Natural killer cell (primary cell): ENCODE data around the gene NECTIN2. TPM values are rescaled to one million over a fixed set of nuclear protein-coding genes. Genes with fewer than 3 reads are reported as not detected.

Source experiments
- ATAC-seq, 3 donors: fragments of 150-1000 bp in 2 of 3; fragments of 200-7000 bp in 1 of 3; cut with Tn5 transposase; 1 replicate in 1 of 3; 2 replicates in 2 of 3; pipeline ENCODE4 v1.10.0; 2021; ENCODE audit warnings: mild to moderate bottlenecking in 2 of 3, moderate library complexity in 2 of 3
- DNase-seq, 2 donors: peaks; one replicate each; pipeline versions ENCODE4 v3.0.0 to v3.0.0-alpha.2; 2013 to 2021; ENCODE audit warnings: mixed read lengths in 1 of 2
- H3K27ac ChIP-seq: one replicate; pipeline ENCODE4 v1.5.1; 2013; ENCODE audit warnings: mild to moderate bottlenecking, low read length
- H3K27me3 ChIP-seq: one replicate; pipeline ENCODE4 v1.6.1; 2013; ENCODE audit warnings: low read length; ENCODE audit not compliant: control insufficient read depth, insufficient read depth
- H3K36me3 ChIP-seq: one replicate; pipeline ENCODE4 v1.6.1; 2013; ENCODE audit warnings: low read length; ENCODE audit not compliant: control insufficient read depth, insufficient read depth
- H3K4me1 ChIP-seq: one replicate; pipeline ENCODE4 v1.6.1; 2013; ENCODE audit warnings: low read length; ENCODE audit not compliant: control insufficient read depth, insufficient read depth
- H3K4me3 ChIP-seq: one replicate; pipeline ENCODE4 v1.5.1; 2013; ENCODE audit warnings: low read length
- H3K9me3 ChIP-seq: one replicate; pipeline ENCODE4 v1.6.1; 2013; ENCODE audit warnings: low read length; ENCODE audit not compliant: control insufficient read depth, insufficient read depth
- H3K27ac Mint-ChIP-seq, 2 donors: one replicate each; pipeline ENCODE4 v1.8.0; 2022; ENCODE audit warnings: mild to moderate bottlenecking in 2 of 2, mixed read lengths in 2 of 2, moderate library complexity in 1 of 2
- H3K27me3 Mint-ChIP-seq, 2 donors: one replicate each; pipeline ENCODE4 v1.8.0; 2022; ENCODE audit warnings: low read depth in 2 of 2, mixed read lengths in 2 of 2
- H3K36me3 Mint-ChIP-seq: one replicate; pipeline ENCODE4 v1.8.0; 2022; ENCODE audit warnings: mixed read lengths
- H3K4me1 Mint-ChIP-seq, 2 donors: one replicate each; pipeline ENCODE4 v1.8.0; 2022; ENCODE audit warnings: mixed read lengths in 2 of 2
- H3K4me3 Mint-ChIP-seq: one replicate; pipeline ENCODE4 v1.8.0; 2022; ENCODE audit warnings: mild to moderate bottlenecking, moderate library complexity, mixed read lengths
- H3K9me3 Mint-ChIP-seq, 2 donors: one replicate each; pipeline ENCODE4 v1.8.0; 2022; ENCODE audit warnings: mixed read lengths in 2 of 2
- WGBS: methylation state at CpG from one replicate; pipeline ENCODE4 v1.1.7; 2013; ENCODE audit warnings: missing lambda C conversion rate; ENCODE audit not compliant: insufficient coverage; 5-methylcytosine and 5-hydroxymethylcytosine counted together
- intact Hi-C: fragments of 100-400 bp; cut with micrococcal nuclease; formaldehyde crosslinking; loops from one replicate; pipeline ENCODE4 v1.14.2; 2022
- total RNA-seq, 4 donors: library from RNA; stranded (reverse); fragments of 120-200 nt in 1 of 4; gene quantifications; one replicate each; pipeline versions ENCODE4 v1.2.3 to v1.2.4, GENCODE V29; 2013 to 2022
- TF ChIP-seq, protein P1 (sequence below): fragments of 200-600 bp; IDR thresholded peaks from one replicate; pipeline ENCODE4 v1.8.0; 2022; ENCODE audit warnings: antibody characterized with exemption

The NECTIN2 gene
- total RNA-seq, 3 donors from 2014 or later (not counting 1 experiment from before 2014, with no cell fraction given), result 1.6 to 10.3 (median 2.7) TPM

DNA sequence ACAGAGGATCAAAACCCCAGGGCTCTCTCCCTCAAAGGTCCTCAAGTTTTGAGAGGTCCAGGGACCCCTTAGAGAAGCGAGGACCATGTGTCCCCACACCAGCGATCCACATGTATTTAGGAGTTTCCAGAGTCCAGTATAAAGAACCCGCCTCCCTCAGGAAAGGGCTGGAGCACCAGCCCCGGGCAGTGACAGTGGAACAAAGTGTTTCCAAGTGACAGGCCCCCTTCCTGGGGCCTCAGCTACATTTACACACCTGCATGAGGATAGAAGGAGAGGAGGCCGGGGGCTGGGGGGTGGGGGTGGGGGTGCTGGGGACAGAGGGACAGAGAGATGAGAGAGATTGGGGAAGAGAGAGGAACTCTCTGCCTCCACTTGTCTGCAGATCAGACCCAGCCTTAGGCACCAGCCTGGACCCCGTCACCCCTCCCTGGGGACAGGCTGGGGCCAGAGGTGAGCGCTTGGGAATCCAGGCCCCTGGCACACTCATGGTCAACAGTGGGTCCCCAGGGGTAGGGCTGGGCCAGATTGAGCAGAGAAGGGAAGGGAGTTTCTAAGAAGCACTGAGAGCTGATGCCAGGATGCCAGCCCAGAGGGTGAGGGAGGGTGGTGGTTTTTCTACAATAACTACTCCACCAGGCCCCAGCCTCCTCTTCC is 36.4 kb upstream of the NECTIN2 start:
- H3K36me3 ChIP-seq, result no peaks in the 10 kb centered on the region
- ATAC-seq, result no peak
- Mint-ChIP-seq H3K9me3 (no peaks in the 10 kb centered on the region), H3K4me1 (peaks cover 0 to 3% of the 10 kb centered on the region in 2 donors), H3K36me3 (no peaks in the 10 kb centered on the region), H3K4me3 (no peak overlapping the region), H3K27me3 (peaks cover 0 to 8% of the 10 kb centered on the region in 2 donors), H3K27ac (no peak overlapping the region)
- H3K27ac ChIP-seq, result no peak overlapping the region
- H3K27me3 ChIP-seq, result peaks cover 8% of the 10 kb centered on the region
- intact Hi-C loops, result loop anchor here (10.0 kb wide), 1 partner anchor 245 kb away; no protein-coding TSS in a partner anchor
- H3K9me3 ChIP-seq, result no peaks in the 10 kb centered on the region
- H3K4me1 ChIP-seq, result peaks cover 11% of the 10 kb centered on the region
- no peak for DNase-seq
- WGBS, result 82% methylated on average over 5 of the region's 7 CpGs
- TF ChIP-seq, protein P1, sequence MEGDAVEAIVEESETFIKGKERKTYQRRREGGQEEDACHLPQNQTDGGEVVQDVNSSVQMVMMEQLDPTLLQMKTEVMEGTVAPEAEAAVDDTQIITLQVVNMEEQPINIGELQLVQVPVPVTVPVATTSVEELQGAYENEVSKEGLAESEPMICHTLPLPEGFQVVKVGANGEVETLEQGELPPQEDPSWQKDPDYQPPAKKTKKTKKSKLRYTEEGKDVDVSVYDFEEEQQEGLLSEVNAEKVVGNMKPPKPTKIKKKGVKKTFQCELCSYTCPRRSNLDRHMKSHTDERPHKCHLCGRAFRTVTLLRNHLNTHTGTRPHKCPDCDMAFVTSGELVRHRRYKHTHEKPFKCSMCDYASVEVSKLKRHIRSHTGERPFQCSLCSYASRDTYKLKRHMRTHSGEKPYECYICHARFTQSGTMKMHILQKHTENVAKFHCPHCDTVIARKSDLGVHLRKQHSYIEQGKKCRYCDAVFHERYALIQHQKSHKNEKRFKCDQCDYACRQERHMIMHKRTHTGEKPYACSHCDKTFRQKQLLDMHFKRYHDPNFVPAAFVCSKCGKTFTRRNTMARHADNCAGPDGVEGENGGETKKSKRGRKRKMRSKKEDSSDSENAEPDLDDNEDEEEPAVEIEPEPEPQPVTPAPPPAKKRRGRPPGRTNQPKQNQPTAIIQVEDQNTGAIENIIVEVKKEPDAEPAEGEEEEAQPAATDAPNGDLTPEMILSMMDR, result no peak
- H3K4me3 ChIP-seq, result no peak overlapping the region

DNA sequence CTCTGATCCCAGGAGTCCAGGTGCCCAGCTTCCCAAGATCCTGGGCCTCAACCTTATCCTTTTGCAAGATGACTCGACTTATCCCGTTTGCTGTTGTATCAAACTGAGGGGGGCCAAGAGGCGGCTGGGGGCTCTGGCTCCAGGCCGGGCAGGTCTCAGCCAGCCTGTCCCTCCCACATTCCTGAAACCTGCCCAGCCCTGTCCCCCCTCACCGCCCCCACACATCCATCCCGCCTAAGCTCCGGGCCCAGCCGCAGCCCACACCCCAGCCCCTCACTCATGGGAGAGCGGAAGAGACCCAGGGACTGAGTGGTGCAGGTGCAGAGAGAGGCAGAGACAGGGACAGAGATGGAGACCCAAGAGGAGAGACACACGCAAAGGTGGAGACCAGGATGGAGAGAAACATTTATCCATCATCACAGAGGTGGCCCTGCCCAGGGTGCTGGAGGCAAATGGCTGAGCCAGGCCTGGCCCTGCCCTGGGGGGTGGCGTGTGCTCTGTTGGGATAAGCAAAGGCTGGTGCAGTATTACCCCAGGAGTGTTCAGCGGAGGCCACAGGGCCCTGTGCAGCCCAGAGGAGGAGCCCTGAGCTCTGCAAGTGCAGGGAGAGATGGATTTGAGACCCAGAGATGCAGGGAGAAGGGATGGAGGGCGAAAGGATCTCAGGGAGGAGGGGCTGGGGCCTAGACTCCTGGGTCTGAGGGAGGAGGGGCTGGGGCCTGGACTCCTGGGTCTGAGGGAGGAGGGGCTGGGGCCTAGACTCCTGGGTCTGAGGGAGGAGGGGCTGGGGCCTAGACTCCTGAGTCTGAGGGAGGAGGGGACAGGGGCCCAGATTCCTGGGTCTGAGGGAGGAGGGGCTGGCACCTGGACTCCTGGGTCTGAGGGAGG is 35.6 kb upstream of the NECTIN2 start:
- H3K27me3 Mint-ChIP-seq, result peaks cover 0 to 8% of the 10 kb centered on the region in 2 donors
- no peak for DNase-seq
- no peak overlapping the region for H3K4me3 Mint-ChIP-seq
- Histone ChIP-seq H3K4me1 (peaks cover 11% of the 10 kb centered on the region), H3K4me3 (no peak overlapping the region), H3K9me3 (no peaks in the 10 kb centered on the region), H3K27ac (no peak overlapping the region), H3K27me3 (peaks cover 8% of the 10 kb centered on the region), H3K36me3 (no peaks in the 10 kb centered on the region)
- intact Hi-C loops, result no loop called here
- 84% methylated on average over 8 of the region's 13 CpGs for WGBS
- no peak for ATAC-seq
- H3K36me3 Mint-ChIP-seq, result no peaks in the 10 kb centered on the region
- no peaks in the 10 kb centered on the region for H3K9me3 Mint-ChIP-seq
- TF ChIP-seq, protein P1, result no peak
- H3K4me1 Mint-ChIP-seq, result peaks cover 0 to 3% of the 10 kb centered on the region in 2 donors
- no peak overlapping the region for H3K27ac Mint-ChIP-seq

DNA sequence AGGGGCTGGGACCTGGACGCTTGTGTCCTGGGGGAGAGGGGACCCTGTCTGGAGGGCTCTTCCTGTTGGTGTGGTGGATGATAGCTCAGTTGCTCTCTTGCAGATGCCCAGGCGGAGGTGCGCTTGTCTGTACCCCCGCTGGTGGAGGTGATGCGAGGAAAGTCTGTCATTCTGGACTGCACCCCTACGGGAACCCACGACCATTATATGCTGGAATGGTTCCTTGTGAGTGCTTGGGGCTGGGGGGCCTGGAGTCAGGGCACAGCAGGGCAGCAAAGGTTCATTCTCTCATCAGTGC is 35.0 kb upstream of the NECTIN2 start:
- DNase-seq (no peak), ATAC-seq (no peak)
- Mint-ChIP-seq H3K9me3 (no peaks in the 10 kb centered on the region), H3K4me1 (peaks cover 0 to 3% of the 10 kb centered on the region in 2 donors), H3K36me3 (no peaks in the 10 kb centered on the region), H3K4me3 (no peak overlapping the region), H3K27me3 (peaks cover 0 to 8% of the 10 kb centered on the region in 2 donors), H3K27ac (no peak overlapping the region)
- H3K36me3 ChIP-seq, result no peaks in the 10 kb centered on the region
- peaks cover 11% of the 10 kb centered on the region for H3K4me1 ChIP-seq
- no peak overlapping the region for H3K27ac ChIP-seq
- H3K4me3 ChIP-seq, result no peak overlapping the region
- 85% methylated on average over 7 of the region's 7 CpGs for WGBS
- TF ChIP-seq, protein P1, result no peak
- intact Hi-C loops, result no loop called here
- no peaks in the 10 kb centered on the region for H3K9me3 ChIP-seq
- peaks cover 8% of the 10 kb centered on the region for H3K27me3 ChIP-seq
